Transverse colon (tissue), 4 donors: ENCODE measurements around the gene ZNF628. TPM values are rescaled to one million over a fixed set of nuclear protein-coding genes. Genes with fewer than 3 reads are reported as not detected.

ENCODE experiments used
- DNase-seq: peaks from one replicate; pipeline ENCODE4 v3.0.0-alpha.2; 2019
- H3K27ac ChIP-seq, 4 donors: fragments of 200-600 bp; sonication (generic); 2 replicates each; pipeline ENCODE4 v1.5.1; 2016 to 2018; ENCODE audit warnings: inconsistent platforms in 4 of 4
- H3K27me3 ChIP-seq: fragments of 200-600 bp; sonication (generic); 2 replicates; pipeline ENCODE4 v1.5.1; 2017; ENCODE audit warnings: inconsistent platforms
- H3K36me3 ChIP-seq, 4 donors: fragments of 200-600 bp; sonication (generic); 2 replicates each; pipeline ENCODE4 v1.5.1; 2017 to 2019; ENCODE audit warnings: inconsistent platforms in 4 of 4
- H3K4me1 ChIP-seq, 4 donors: fragments of 200-600 bp; sonication (generic); 2 replicates each; pipeline ENCODE4 v1.5.1; 2017 to 2020; ENCODE audit warnings: inconsistent platforms in 4 of 4
- H3K4me3 ChIP-seq, 4 donors: fragments of 200-600 bp; sonication (generic); 1 replicate in 1 of 4; 2 replicates in 3 of 4; pipeline versions ENCODE4 v1.5.1 to v1.6.1; 2017 to 2019; ENCODE audit warnings: inconsistent platforms in 4 of 4
- H3K9me3 ChIP-seq, 2 donors: fragments of 200-600 bp; sonication (generic); 2 replicates each; pipeline ENCODE4 v1.5.1; 2017 to 2019; ENCODE audit warnings: inconsistent platforms in 2 of 2
- EP300 ChIP-seq: sonication (generic); formaldehyde crosslinking; IDR thresholded peaks from one replicate; pipeline ENCODE4 v1.6.1; 2017; ENCODE audit warnings: antibody characterized with exemption, low read depth
- POLR2A ChIP-seq: fragments of 450-650 bp; IDR thresholded peaks from one replicate; pipeline ENCODE4 v1.6.1; 2016; ENCODE audit warnings: antibody characterized with exemption, mild to moderate bottlenecking, moderate library complexity
- POLR2AphosphoS5 ChIP-seq, 3 donors: sonication (generic); formaldehyde crosslinking; IDR thresholded peaks; one replicate each; pipeline ENCODE4 v1.6.1; 2016; ENCODE audit warnings: antibody characterized with exemption in 3 of 3
- WGBS, 2 donors: methylation state at CpG; one replicate each; pipeline ENCODE4 v1.1.5; 2018; ENCODE audit warnings: low coverage in 1 of 2; 5-methylcytosine and 5-hydroxymethylcytosine counted together
- in situ Hi-C, 4 donors: fragments of 200-750 bp; cut with MboI; loops; one replicate each; pipeline versions ENCODE4 v1.15.0 to v1.15.1; 2017; ENCODE audit warnings: low sequenced_read_pairs in 3 of 4, low pct_ligation_motif_present in 1 of 4, low pct_unique_long_range_greater_than_20kb in 1 of 4
- intact Hi-C: fragments of 100-400 bp; cut with DNase I; formaldehyde crosslinking; loops from one replicate; pipeline ENCODE4 v1.15.1; 2023; ENCODE audit warnings: low total_unique reads
- total RNA-seq, 4 donors: library from RNA; depleted of rRNA; stranded (reverse); fragments of >200 nt; gene quantifications; one replicate each; pipeline ENCODE4 v1.1.0, GENCODE V29; 2016
- TF ChIP-seq, protein P1 (sequence below), 5 experiments: fragments of 200-600 bp in 3 of 5; fragments of 450-650 bp in 2 of 5; sonication (generic) in 3 of 5; IDR thresholded peaks; 1 replicate in 2 of 5; 2 replicates in 3 of 5; pipeline ENCODE4 v1.5.1; 2016 to 2017; ENCODE audit warnings: antibody characterized with exemption in 5 of 5, inconsistent platforms in 3 of 5, mild to moderate bottlenecking in 2 of 5, moderate library complexity in 1 of 5

Gene ZNF628
- total RNA-seq, 4 donors from 2014 or later, result 5.9 to 7.6 (median 6.4) TPM

DNA sequence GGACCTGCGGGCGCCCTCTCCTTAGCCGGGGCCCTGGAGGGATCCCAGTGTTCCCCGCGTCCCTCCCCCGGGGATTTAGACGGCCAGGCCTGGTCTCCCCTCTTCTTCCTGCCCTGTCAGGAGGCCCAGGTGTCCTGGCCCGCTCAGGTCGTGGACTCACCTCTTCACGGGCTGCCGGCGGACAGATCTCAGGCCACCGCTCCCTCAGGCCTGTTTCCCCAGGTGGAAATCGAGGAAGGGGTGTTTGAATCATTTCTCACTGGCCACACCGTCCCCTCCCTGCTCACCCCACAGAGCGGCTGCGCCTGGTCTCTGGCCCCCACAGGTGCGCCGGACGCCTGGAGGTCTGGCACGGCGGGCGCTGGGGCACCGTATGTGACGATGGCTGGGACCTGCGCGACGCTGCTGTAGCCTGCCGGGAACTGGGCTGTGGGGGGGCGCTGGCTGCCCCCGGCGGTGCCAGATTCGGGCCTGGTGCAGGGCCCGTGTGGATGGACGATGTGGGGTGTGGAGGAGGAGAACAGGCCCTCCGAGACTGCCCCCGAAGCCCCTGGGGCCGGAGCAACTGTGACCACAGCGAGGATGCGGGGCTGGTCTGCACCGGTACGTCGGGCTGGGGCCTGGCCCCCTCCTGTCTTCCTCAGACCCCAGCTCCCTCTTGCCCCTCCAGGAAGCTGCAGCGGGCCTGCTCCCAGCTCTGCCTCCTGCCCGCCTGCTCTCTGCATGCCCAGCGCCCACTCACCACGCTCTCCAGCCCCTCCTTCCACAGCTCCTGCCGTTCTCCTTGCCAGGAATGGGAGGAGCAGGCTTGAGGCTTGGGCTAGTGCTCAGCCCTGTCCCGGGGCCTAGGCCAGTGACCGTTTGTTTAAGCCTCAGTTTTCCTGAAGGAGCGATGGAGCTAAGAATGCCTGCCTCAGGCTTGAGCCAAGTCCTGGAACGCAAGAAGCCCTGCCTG, 14.3 kb downstream of the ZNF628 start:
- WGBS, 2 donors, result 79% methylated on average over 47 of the region's 52 CpGs; no CpG with 5 or more reads in 1 of the 2 donors
- no peaks in the 10 kb centered on the region for H3K36me3 ChIP-seq
- H3K27me3 ChIP-seq, result peaks cover 18% of the 10 kb centered on the region
- H3K9me3 ChIP-seq, result no peaks in the 10 kb centered on the region
- in situ Hi-C loops, result loop anchor here in 1 of 4 donors (10.0 kb wide), 1 partner anchor 356 kb away; no protein-coding TSS in a partner anchor
- H3K4me1 ChIP-seq, result peaks cover 19 to 41% (median 29%) of the 10 kb centered on the region in 4 donors
- H3K27ac ChIP-seq, result peak overlapping the region; percentile 29 to 94 (median 67)
- no peak overlapping the region for H3K4me3 ChIP-seq
- no peak for DNase-seq
- TF ChIP-seq, protein P1, sequence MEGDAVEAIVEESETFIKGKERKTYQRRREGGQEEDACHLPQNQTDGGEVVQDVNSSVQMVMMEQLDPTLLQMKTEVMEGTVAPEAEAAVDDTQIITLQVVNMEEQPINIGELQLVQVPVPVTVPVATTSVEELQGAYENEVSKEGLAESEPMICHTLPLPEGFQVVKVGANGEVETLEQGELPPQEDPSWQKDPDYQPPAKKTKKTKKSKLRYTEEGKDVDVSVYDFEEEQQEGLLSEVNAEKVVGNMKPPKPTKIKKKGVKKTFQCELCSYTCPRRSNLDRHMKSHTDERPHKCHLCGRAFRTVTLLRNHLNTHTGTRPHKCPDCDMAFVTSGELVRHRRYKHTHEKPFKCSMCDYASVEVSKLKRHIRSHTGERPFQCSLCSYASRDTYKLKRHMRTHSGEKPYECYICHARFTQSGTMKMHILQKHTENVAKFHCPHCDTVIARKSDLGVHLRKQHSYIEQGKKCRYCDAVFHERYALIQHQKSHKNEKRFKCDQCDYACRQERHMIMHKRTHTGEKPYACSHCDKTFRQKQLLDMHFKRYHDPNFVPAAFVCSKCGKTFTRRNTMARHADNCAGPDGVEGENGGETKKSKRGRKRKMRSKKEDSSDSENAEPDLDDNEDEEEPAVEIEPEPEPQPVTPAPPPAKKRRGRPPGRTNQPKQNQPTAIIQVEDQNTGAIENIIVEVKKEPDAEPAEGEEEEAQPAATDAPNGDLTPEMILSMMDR (IDR thresholded peaks at IDR 0.05), result no peak
- TF ChIP-seq POLR2AphosphoS5 (IDR thresholded peaks at IDR 0.05) (no peak), EP300 (no peak), POLR2A (no peak)
- intact Hi-C loops, result no loop called here

DNA sequence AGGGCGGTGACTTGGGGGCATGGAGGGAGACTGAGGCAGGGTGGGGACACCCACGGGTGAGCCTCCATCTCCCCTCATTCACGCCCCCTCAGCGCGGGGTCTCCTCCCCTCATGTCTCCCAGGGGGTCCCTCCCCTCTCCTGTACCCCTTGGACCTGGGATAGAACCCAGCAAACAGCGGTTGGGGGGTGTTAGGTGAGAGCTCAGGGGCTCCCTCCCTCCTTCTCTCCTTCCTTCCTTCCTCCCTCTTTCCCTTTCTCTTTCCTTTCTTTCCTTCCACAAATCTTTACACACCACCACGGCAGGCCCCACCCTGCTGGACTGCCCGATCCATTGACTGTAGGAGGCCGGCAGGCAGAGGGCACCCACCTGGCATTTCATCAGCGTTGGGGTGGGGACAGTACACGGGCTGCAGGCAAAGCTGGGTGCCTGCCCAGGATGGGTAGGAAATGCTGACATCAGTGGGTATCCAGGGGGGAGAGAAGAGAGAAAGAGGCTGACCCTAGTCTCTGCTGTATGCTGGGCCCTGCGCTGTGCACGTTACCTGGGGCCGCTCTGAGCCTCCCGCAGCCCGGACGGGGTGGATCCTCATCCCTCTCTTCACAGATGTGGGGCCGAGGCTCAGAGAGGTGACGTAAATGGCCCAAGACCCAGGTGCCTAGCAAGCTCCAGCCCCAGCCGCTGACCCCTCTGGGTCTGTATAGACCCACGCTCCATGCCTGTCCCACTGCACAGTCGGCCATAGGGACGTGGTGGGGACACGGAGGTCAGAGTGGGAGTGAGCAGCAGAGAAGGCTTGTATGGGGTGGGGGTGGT, 15.3 kb downstream of the ZNF628 start:
- no peaks in the 10 kb centered on the region for H3K9me3 ChIP-seq
- WGBS, 2 donors, result 57% methylated on average over 24 of the region's 24 CpGs; no CpG with 5 or more reads in 1 of the 2 donors
- no peak for DNase-seq
- no peak for TF ChIP-seq EP300
- TF ChIP-seq POLR2A, result no peak
- TF ChIP-seq, protein P1 (IDR thresholded peaks at IDR 0.05), result no peak
- TF ChIP-seq POLR2AphosphoS5 (IDR thresholded peaks at IDR 0.05), result no peak
- H3K4me1 ChIP-seq, result peaks cover 10 to 31% (median 20%) of the 10 kb centered on the region in 4 donors
- H3K36me3 ChIP-seq, result no peaks in the 10 kb centered on the region
- H3K27ac ChIP-seq, result peak overlapping the region; percentile 29 to 94 (median 67)
- in situ Hi-C loops, result loop anchor here in 1 of 4 donors (10.0 kb wide), 1 partner anchor 357 kb away; no protein-coding TSS in a partner anchor
- intact Hi-C loops, result no loop called here
- H3K4me3 ChIP-seq, result no peak overlapping the region
- H3K27me3 ChIP-seq, result peaks cover 18% of the 10 kb centered on the region

DNA sequence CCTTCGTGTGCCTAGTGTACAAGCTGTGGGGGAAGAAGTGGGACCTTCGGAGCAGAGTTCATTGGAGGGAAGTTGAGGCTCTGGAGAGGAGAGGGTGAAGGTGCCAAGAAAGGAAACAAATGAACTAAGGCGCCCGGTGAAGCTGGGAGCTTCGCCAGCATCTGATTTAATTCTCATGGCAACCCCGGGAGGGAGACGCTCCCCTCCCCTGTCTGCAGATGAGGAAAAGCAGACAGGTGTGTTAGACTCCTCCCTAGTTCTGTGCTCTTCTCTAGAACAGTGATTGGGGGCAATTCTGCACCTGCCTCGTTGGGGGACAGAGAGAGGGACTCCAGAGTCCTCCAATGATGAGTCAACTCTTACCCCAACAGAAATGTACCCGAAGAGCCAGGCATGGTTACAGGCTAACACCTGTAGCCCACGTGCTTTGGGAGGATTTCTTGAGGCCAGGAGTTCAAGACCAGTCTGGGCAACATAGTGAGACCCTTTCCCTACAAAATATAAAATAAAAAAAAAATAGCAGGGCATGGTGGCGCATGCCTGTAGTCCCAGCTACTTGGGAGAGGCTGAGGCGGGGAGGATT, 16.0 kb downstream of the ZNF628 start:
- Histone ChIP-seq H3K36me3 (no peaks in the 10 kb centered on the region), H3K4me3 (no peak overlapping the region), H3K27ac (peak overlapping the region in 2 of 4 donors; percentile 85 to 94), H3K27me3 (peaks cover 18% of the 10 kb centered on the region), H3K9me3 (no peaks in the 10 kb centered on the region), H3K4me1 (peaks cover 5 to 24% (median 13%) of the 10 kb centered on the region in 4 donors)
- intact Hi-C loops (no loop called here), in situ Hi-C loops (loop anchor here in 1 of 4 donors (10.0 kb wide), 1 partner anchor 358 kb away; no protein-coding TSS in a partner anchor)
- no peak for DNase-seq
- TF ChIP-seq POLR2A (no peak), EP300 (no peak), POLR2AphosphoS5 (IDR thresholded peaks at IDR 0.05) (no peak)
- TF ChIP-seq, protein P1 (IDR thresholded peaks at IDR 0.05), result no peak
- WGBS, 2 donors, result 34 to 52% methylated on average over 3 to 12 of the region's 12 CpGs
